Neuronal stem cell (in vitro differentiated cells): ENCODE measurements around the gene PRMT2.
"Not testable (repeated sequence)": the region's sequence is repeated elsewhere in the genome, so short reads cannot be mapped to it uniquely, and the experiment has no call there.

Source experiments
- DNase-seq: peaks from one replicate; pipeline ENCODE4 v3.0.0-alpha.2; 2013; ENCODE audit warnings: low spot score
- H2AFZ ChIP-seq: one replicate; pipeline ENCODE4 v1.6.1; 2013; ENCODE audit warnings: mild to moderate bottlenecking, low read length, inconsistent platforms
- H2AK5ac ChIP-seq: 2 replicates; pipeline ENCODE4 v1.6.1; 2013; ENCODE audit warnings: low read depth, mild to moderate bottlenecking, inconsistent platforms, low read length, moderate library complexity, mixed read lengths
- H2BK120ac ChIP-seq: 2 replicates; pipeline ENCODE4 v1.6.1; 2013; ENCODE audit warnings: low read depth, mild to moderate bottlenecking, inconsistent platforms, low read length, moderate library complexity, mixed read lengths
- H2BK12ac ChIP-seq: one replicate; pipeline ENCODE4 v1.6.1; 2013; ENCODE audit warnings: low read length, inconsistent platforms
- H2BK15ac ChIP-seq: 2 replicates; pipeline ENCODE4 v1.6.1; 2013; ENCODE audit warnings: mild to moderate bottlenecking, low read length, inconsistent platforms, mixed read lengths
- H2BK5ac ChIP-seq: one replicate; pipeline ENCODE4 v1.6.1; 2013; ENCODE audit warnings: inconsistent platforms, mild to moderate bottlenecking, low read length, moderate library complexity
- H3K14ac ChIP-seq: one replicate; pipeline ENCODE4 v1.6.1; 2013; ENCODE audit warnings: low read length, inconsistent platforms
- H3K18ac ChIP-seq: 2 replicates; pipeline ENCODE4 v1.6.1; 2013; ENCODE audit warnings: low read length, inconsistent platforms
- H3K23ac ChIP-seq: 2 replicates; pipeline ENCODE4 v1.6.1; 2013; ENCODE audit warnings: low read depth, mild to moderate bottlenecking, mixed read lengths, low read length, inconsistent platforms; ENCODE audit not compliant: poor library complexity
- H3K27ac ChIP-seq: replicated peaks from 3 replicates; pipeline ENCODE4 v1.5.1; 2013; ENCODE audit warnings: low read length, inconsistent platforms
- H3K27me3 ChIP-seq, 3 experiments: 2 replicates each; pipeline ENCODE4 v1.6.1; 2013; ENCODE audit warnings: low read length in 3 of 3, mild to moderate bottlenecking in 2 of 3, inconsistent platforms in 1 of 3, low read depth in 1 of 3, mixed read lengths in 1 of 3, moderate library complexity in 1 of 3; ENCODE audit not compliant: control insufficient read depth in 3 of 3, insufficient read depth in 3 of 3
- H3K36me3 ChIP-seq, 2 donors: replicated peaks in 1 of 2; 2 replicates each; pipeline ENCODE4 v1.6.1; 2013; ENCODE audit warnings: low read length in 2 of 2; ENCODE audit not compliant: control insufficient read depth in 2 of 2, insufficient read depth in 2 of 2
- H3K4ac ChIP-seq: 2 replicates; pipeline ENCODE4 v1.6.1; 2013; ENCODE audit warnings: inconsistent platforms, mild to moderate bottlenecking, low read length, moderate library complexity
- H3K4me1 ChIP-seq, 2 donors: 1 replicate in 1 of 2; 2 replicates in 1 of 2; pipeline ENCODE4 v1.6.1; 2013; ENCODE audit warnings: low read length in 2 of 2, low read depth in 1 of 2; ENCODE audit not compliant: control insufficient read depth in 2 of 2, insufficient read depth in 1 of 2
- H3K4me2 ChIP-seq: one replicate; pipeline ENCODE4 v1.6.1; 2013; ENCODE audit warnings: mild to moderate bottlenecking, low read length, inconsistent platforms; ENCODE audit not compliant: insufficient read depth, poor library complexity, severe bottlenecking
- H3K4me3 ChIP-seq, 2 donors: 2 replicates each; pipeline ENCODE4 v1.5.1; 2013; ENCODE audit warnings: low read length in 2 of 2, mild to moderate bottlenecking in 2 of 2, inconsistent platforms in 1 of 2, moderate library complexity in 1 of 2
- H3K79me1 ChIP-seq: one replicate; pipeline ENCODE4 v1.6.1; 2013; ENCODE audit warnings: low read depth, mild to moderate bottlenecking, inconsistent platforms, low read length, moderate library complexity
- H3K9ac ChIP-seq: one replicate; pipeline ENCODE4 v1.6.1; 2013; ENCODE audit warnings: mild to moderate bottlenecking, low read depth, low read length, inconsistent platforms; ENCODE audit not compliant: poor library complexity
- H3K9me3 ChIP-seq, 2 donors: replicated peaks in 1 of 2; 2 replicates each; pipeline versions ENCODE3 to v1.6.1; 2013; ENCODE audit warnings: low read length in 2 of 2, mild to moderate bottlenecking in 2 of 2, inconsistent platforms in 1 of 2, low read depth in 1 of 2, mixed read lengths in 1 of 2, moderate library complexity in 1 of 2; ENCODE audit not compliant: control insufficient read depth in 2 of 2, insufficient read depth in 1 of 2
- H4K8ac ChIP-seq: one replicate; pipeline ENCODE4 v1.6.1; 2013; ENCODE audit warnings: low read depth, mild to moderate bottlenecking, inconsistent platforms, low read length, moderate library complexity
- H4K91ac ChIP-seq: one replicate; pipeline ENCODE4 v1.6.1; 2013; ENCODE audit warnings: low read length, low read depth, mild to moderate bottlenecking, inconsistent platforms; ENCODE audit not compliant: poor library complexity
- WGBS, 2 donors: extraction: QIAGEN DNeasy Blood & Tissue Kit; methylation state at CpG; one replicate each; pipeline ENCODE4 v1.1.7; 2013; ENCODE audit warnings: missing lambda C conversion rate in 2 of 2, mixed read lengths in 1 of 2; ENCODE audit not compliant: insufficient read length in 2 of 2, insufficient replicate concordance in 1 of 2; ENCODE audit errors: extremely low coverage in 2 of 2; 5-methylcytosine and 5-hydroxymethylcytosine counted together

The PRMT2 gene

GRCh38 chr21:46675595-46676280 lies 40.3 kb downstream of the PRMT2 start:
- no CpG with 5 or more reads among the region's 2 CpGs for WGBS, 2 donors

GRCh38 chr21:46676542-46676941 lies 41.1 kb downstream of the PRMT2 start:
- no CpG with 5 or more reads among the region's 2 CpGs for WGBS, 2 donors
- not testable (repeated sequence) for H2BK120ac ChIP-seq, DNase-seq, H3K14ac ChIP-seq, H2BK5ac ChIP-seq, H3K27me3 ChIP-seq, H2BK15ac ChIP-seq, H3K9me3 ChIP-seq, H3K4ac ChIP-seq, H3K23ac ChIP-seq, H4K8ac ChIP-seq, H2AFZ ChIP-seq, H3K4me3 ChIP-seq, H2BK12ac ChIP-seq, H3K9ac ChIP-seq, H3K36me3 ChIP-seq, H3K27ac ChIP-seq, H2AK5ac ChIP-seq, H3K18ac ChIP-seq, H3K4me1 ChIP-seq, H3K4me2 ChIP-seq, H4K91ac ChIP-seq, H3K79me1 ChIP-seq

More at GRCh38 chr21:46675595-46676280, 40.3 kb downstream of the PRMT2 start:
- Histone ChIP-seq H2BK15ac (no peak overlapping the region), H3K9me3 (peaks cover 0 to 1% of the 10 kb centered on the region in 2 donors), H3K79me1 (no peaks in the 10 kb centered on the region), H3K4me2 (no peak overlapping the region), H3K14ac (no peak overlapping the region), H2AK5ac (no peak overlapping the region), H3K36me3 (no peaks in the 10 kb centered on the region), H2BK12ac (no peak overlapping the region), H3K4ac (no peak overlapping the region), H4K8ac (no peak overlapping the region), H2BK5ac (no peak overlapping the region), H3K27me3 (no peaks in the 10 kb centered on the region), H2AFZ (peak overlapping the region; percentile 62), H4K91ac (no peak overlapping the region), H3K27ac (no peak overlapping the region), H2BK120ac (no peak overlapping the region), H3K4me1 (peaks cover 0 to 4% of the 10 kb centered on the region in 2 donors), H3K4me3 (no peak overlapping the region), H3K9ac (no peak overlapping the region), H3K23ac (no peak overlapping the region), H3K18ac (no peak overlapping the region)
- DNase-seq: no peak

- not testable (repeated sequence) for H2BK120ac ChIP-seq, H3K4me3 ChIP-seq, H4K91ac ChIP-seq, H2AFZ ChIP-seq, H3K27me3 ChIP-seq, H3K4ac ChIP-seq, H3K14ac ChIP-seq, H3K4me1 ChIP-seq, H4K8ac ChIP-seq, H2BK12ac ChIP-seq, H2BK5ac ChIP-seq, H3K9me3 ChIP-seq, H3K27ac ChIP-seq, H3K4me2 ChIP-seq, H2BK15ac ChIP-seq, H3K9ac ChIP-seq, DNase-seq, H3K79me1 ChIP-seq, H3K36me3 ChIP-seq, H2AK5ac ChIP-seq, H3K23ac ChIP-seq, H3K18ac ChIP-seq
- no CpG with 5 or more reads among the region's 5 CpGs for WGBS, 2 donors
These were observed 46.1 kb downstream of the PRMT2 start for GRCh38 chr21:46681593-46681992.

GRCh38 chr21:46698652-46699051 lies 63.2 kb downstream of the PRMT2 start:
- not testable (repeated sequence) for H2BK120ac ChIP-seq, H3K27ac ChIP-seq, H3K14ac ChIP-seq, H3K4me2 ChIP-seq, H3K4me3 ChIP-seq, H3K27me3 ChIP-seq, H3K18ac ChIP-seq, H4K8ac ChIP-seq, H3K9ac ChIP-seq, H3K36me3 ChIP-seq, H3K79me1 ChIP-seq, H2BK15ac ChIP-seq, H3K9me3 ChIP-seq, H2BK5ac ChIP-seq, H2AK5ac ChIP-seq, H4K91ac ChIP-seq, H3K4ac ChIP-seq, DNase-seq, H2AFZ ChIP-seq, H3K4me1 ChIP-seq, H3K23ac ChIP-seq, H2BK12ac ChIP-seq
- WGBS, 2 donors: no CpG with 5 or more reads among the region's 81 CpGs
